HG03025 (cell line): ENCODE results near the gene ERGIC2.

Source experiments
- ATAC-seq: cut with Tn5 transposase; IDR thresholded peaks from one replicate; pipeline ENCODE4 v1.9.1; 2021; ENCODE audit warnings: mild to moderate bottlenecking, moderate library complexity; ENCODE audit not compliant: unreplicated experiment, low FRiP score

Gene ERGIC2

DNA sequence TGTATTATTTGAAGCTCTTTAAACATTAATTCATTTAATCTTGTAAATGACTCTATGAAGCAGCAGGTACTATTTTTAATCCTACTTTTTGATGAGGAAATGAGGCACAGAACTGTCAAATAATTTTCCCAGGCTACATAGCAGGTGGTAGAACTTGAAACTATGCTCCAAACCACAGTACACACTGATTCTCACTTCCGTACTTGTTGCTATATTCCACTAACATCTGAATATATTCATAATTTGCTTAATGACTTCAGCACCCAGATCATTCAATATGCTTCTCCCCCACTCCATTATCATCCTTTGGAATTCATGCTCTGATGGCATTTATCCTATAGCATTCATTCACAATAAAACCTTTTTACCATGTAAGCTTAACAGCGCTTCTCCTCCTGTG, 4.9 kb downstream of the ERGIC2 start:
- no peak for ATAC-seq

DNA sequence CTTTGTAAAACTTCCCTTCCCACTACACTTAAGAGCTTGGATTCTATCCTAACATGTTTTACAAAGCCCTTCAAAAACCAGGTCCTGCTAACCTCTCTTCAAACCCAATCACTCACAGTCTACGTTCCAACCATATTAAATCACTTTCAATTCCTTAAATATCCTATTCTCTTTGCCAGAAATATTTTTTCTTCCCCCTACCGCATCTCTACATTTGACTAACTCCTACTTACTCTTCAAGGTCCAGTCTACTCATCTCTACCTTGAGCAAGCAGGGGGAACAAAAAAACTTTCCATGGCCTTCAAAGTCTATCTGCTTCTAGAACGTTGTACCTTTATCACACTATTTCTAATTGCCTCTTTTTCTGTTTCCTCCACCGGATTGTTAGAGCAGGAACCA, 6.1 kb downstream of the ERGIC2 start:
- ATAC-seq, result no peak

DNA sequence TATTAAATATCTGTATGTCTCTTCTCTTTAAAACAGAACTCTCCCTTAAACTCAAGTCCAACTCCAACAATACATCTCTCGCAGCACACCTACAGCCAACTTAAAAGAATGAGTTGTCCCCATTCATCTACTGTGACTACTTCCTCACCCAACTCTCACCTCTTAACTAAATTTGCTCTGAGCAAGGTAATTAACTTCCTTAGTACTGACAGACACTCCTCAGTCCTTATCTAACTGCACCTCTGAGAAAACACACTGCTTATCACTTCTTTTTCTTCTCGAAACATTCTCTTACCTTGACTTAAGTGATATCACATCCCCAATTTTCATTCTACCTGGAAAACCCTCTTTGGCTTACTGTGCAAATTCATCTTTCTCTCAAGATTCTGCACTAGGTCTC, 7.0 kb downstream of the ERGIC2 start:
- ATAC-seq, result no peak

DNA sequence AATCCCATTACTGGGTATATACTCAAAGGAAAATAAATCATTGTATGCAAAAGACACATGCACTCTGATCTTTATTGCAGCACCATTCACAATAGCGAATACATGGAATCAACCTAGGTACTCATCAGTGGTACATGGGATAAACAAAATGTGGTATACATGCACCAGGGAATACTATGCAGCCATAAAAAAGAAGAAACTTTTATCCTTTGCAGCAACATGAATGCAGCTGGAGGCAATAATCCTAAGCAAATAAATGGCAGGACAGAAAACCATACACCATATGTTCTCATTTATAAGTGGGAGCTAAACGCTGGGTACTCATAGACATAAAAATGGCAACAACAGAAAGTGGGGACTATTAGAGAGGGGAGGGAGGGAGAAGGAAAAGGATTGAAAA, 15.9 kb downstream of the ERGIC2 start:
- ATAC-seq, result no peak

DNA sequence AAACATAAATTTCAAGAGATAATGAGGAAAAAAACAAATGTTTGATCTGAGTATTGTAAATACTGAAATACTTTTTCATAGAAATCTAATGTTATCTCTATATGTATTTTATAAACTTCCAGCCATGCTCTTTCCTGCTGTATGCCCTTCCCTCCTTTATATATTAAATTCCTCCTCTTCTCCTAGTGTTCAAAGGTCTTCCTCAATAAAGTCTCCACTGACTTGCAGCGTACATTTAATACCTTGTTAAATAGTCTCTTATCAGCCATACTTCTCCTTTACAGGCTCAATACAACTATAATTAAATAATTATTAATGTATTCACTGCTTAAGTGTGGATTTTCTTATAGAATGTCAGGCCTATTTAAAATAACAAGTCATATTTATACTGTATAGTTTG, 26.0 kb downstream of the ERGIC2 start:
- no peak for ATAC-seq

DNA sequence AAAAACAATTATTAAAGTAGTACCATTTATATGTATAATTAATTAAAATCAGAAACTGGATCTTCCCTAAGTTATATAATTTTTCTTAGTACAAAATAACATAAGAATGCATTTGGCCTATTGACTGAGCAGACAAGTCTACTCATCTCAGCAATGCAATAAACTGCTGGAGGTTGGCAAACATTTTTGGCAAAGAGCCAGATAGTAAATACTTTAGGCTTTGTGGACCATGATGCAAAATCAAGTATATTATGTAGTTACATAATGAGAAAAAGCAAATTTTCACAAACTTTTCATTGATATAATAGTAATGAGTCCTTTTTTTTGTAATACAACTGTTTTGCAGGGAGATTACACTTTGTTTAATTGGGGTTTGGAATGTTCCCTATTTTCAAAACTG, 30.9 kb downstream of the ERGIC2 start:
- ATAC-seq, result no peak

DNA sequence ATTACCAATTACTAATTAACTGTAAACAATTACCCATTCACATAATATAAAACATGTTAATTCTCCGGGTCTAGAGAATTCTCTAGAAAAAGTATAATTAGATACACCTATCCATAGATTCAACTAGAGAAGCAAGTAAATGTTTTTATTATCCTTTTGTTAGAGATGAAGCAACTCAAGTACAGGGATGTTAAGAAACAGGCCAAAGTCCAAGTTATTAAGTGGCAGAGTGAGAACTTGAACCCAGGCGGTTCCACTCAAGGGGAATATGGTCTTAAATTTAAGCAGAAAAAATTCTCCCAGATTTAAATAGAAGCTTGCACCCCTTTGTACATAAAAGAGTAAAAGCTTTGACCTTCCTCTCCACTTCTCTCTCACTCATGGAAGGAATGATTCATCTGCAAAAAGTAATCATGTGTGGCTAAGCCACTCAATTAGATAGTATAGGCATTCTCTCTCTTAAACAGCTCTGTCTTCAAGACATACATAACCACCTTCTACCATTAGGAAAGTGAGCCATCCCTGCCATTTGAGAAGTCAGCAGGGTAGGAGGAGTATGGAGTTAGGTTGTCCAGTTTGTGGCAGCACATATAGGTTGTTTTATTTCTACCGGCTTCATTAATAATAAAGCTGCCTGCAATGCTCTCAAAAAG, 34.1 kb downstream of the ERGIC2 start:
- ATAC-seq, result no peak

DNA sequence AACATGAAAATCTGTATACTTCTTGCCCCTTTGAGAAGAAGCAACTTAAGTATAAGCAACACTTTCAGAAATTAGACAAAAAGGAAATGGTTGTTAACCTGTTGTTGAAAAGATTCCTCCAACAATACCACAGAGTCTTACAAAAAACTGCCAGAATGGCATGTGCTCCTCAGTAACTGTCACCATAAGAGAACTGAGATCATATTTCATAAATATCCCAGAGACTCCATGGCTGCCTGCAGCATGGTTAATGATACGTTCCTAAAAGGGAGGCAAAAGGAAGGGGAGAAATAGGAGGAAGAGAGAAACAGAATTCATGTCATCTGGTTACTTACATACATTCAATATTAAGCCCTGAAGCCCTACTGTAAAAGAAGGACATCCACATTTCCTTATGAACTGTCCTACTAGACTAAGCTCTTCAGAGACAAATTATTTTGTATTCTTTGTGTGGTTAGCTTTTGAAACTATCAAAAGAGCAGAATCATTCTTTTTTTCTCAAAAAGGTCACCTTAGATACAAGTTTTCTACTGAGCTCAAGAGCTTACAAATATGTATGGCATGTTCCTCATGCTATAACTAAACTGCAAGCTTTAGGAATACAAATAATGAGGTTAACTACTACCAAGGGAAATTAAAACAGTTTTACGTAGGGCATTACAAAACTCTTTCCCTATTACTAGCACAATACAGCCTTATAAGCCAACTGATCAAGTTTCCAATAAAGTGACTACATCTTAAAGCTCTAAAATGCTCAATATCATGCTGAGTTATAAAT, 37.8 kb downstream of the ERGIC2 start:
- no peak for ATAC-seq

DNA sequence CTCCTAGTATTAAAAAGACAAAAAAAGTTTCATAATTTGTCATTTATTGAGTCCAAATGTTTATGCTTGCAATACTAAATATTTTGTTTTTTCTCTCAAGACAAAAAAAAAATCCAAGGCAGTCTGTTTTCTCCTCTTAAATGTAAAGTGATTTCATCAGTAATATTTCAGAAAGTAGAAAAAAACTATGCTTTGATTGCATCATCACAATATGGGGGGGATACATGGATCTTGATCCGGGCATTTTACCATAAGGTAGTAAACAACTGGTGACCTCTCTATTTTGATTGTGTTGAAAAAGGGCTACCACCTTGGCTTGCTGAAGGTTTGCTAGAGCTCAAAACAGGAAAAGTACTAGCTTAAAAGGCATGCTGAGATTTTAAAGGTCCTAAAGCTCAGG, 43.6 kb downstream of the ERGIC2 start:
- no peak for ATAC-seq

DNA sequence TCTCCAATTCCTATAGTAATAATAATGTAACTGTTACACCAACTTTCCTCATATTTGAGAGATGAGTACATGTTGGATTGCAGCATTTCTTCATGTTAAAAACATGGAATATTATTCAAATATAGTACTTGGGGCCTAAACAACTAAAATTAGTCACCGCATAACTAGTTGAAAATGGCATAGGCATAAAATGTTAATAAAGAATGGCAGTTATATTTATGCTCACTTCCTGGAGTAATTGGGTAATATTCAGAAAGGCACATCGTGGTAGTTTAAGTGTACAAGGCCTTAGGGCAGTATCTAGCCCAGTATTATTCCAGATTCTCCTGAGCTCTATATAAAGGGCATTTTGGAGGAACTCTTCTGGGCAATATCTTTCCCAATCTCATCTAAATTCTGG, 46.0 kb downstream of the ERGIC2 start:
- ATAC-seq, result no peak

DNA sequence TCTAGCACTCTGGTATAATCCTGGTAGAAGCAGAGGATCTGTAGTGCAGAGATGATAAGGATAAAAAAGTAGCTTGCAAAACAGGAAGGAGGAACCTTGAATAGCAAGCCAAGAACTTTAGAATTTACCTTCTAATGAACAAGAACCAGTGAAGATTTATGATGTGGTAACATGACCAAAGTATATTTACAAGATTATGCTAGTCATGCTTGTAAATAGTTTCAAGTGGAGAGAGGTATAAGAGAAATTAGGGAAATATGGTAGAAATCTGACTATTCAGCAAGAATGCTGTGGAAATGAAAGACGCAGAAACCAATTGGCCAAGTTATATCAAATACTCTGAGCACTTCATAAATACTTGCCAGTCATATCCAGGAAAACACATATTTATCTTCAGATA, 47.8 kb downstream of the ERGIC2 start:
- no peak for ATAC-seq

DNA sequence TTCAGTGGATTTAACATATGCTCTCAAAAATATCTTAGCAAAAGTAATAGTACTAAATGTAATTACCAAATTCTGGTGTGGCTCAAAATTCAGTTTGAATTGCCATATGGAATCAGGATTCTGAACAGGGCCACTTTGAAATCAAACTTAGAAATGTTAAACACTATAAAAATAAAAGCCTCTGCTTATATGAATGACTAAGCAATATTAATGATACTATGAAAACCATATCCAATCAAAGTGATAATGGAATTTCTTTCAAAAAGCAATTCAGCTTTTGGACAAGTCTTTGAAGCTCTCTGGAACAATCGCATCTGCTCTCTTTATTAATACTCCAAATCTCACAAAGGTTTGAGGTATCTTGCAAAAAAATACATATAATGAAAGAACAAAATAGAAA, 51.6 kb downstream of the ERGIC2 start:
- no peak for ATAC-seq

DNA sequence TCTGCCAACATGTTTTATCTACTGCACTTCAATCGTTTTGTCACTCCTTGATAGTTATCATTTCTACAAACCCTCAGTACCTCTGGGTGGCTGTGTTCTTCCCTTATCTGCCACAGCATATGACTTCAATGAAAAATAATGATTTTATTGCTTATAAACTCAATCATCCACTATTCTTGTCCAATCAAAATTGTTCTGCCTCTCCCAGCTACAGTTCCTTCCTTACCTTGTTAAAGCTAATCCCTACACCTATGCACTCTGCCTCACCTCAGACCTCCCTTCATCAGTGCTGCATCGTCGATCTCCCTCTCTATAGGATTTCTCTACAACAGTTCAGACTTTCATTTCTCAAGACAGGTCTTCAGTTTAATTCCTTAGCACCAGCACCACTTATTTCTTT, 58.8 kb downstream of the ERGIC2 start:
- no peak for ATAC-seq

DNA sequence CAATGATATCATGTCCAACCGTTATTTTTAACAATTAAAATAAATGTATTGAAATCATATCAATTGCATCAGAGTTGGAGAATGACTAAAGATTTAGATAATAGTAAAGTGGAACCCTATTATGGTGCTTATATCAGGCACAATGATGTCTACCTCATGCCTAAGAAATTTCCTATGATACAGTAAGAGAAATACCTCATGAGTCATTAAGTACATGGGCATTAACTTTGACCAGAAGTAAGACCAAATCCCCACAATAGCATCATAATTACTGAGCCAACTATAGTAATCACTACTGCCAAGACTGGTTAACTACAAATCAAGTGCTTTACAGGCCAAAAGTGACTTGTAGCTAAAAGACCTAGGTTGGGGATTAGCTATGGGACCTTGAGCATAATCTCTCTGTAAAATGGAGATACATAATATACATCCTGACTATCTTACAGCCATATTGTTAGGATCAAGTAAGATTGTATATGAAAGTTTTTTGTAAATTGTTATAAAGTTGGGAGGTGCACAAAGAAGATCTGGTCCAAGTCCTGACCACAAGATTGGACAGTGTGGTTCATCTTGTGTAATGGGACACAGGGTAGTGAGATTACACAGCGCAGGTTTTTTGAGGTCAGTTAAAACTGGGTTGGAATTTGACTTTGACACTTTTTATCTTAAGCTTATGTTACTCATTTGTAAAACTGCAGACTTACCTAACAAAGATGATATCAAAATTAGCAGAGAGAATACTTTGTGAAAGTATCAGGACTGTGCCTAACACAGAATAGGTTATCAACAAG, 60.5 kb downstream of the ERGIC2 start:
- no peak for ATAC-seq

DNA sequence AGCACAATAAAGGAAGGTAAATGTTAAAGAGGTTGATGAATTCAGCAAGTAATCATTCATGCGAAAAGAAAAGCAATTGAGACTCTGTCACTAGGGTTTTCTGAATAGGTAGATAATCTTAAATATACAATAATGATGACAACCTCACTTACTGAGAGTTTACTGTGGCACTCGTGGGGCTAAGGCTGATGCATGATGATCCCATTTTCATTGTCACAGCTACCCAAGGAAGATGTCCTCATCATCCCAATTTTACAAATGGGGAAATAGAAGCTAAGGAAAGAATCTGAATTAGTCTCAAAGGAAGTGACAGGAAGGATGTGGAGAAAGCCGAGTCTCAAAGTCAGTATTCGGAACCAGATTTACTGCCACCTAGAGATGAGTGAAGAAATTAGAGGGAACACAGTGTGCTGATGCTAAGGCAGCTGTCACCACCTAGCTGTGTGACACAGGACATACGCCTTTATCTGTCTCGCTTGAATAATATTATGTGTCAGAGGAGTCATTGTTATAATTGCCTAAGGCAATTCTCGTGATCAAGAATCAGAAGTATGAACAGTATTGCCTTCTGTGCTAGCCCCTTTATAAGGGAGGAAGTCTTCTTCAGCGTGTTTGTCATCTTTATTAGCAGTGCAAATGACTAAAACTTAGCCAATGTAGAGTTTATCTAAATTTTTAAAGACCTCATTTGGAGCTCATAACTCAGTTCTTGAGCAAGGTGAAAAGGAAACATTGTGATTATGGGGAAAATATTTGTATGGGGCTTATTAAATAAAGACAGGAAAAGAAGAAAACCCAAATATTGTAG, 63.2 kb downstream of the ERGIC2 start:
- ATAC-seq, result peak; percentile 92

DNA sequence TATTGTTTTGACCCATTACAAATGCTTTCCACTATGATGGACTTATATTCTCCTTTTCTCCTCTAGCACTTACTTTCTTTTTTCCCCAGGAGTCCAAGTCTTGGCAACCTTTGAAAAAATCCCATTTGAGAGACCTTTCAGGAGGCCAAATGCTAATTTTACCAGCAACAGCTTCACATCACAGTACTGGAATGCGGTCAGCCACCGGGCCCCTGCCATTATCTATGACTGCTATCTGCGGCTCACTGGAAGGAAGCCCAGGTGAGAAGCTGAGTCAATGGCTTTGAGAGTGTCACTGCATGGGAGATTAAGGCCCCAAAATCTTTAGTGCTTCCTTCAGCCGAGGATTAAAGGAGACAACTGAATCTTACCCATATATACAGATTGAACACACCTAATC, 64.2 kb downstream of the ERGIC2 start:
- no peak for ATAC-seq

DNA sequence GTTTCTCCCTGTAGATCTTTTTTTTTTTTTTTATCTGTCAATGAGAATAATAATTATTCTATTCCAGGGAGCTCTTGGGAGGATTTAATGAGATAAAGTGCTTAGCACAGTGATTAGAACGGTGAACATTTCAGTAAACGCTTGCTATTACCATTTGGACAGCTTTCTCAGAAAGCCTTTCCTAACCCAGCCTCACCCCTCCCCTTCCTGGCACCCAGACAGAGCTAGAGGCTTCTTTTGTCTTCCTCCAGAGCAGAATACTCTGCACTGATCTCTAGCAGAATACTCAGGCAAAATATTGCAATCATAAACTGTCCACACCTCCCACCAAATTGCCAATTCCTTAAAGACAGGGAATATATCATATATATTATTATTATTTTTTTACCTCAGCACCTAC, 66.6 kb downstream of the ERGIC2 start:
- ATAC-seq, result no peak

DNA sequence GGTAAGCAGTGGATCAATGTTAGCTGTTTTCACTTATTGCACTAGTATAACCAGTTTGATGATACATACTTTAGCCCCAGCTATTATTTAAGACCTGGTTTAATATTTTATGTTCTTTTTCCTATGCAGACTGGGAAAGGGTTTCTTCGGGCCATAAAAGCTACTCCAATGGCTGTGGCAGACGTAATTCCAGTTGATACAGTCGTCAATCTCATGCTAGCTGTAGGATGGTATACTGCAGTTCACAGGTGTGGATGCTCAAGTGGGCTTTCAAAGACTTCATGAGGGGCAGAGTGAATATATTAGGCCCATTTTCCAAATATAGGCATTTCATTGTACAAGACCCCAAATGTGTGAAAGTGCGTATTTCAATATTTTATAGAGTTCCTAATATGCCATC, 70.1 kb downstream of the ERGIC2 start:
- ATAC-seq, result no peak

DNA sequence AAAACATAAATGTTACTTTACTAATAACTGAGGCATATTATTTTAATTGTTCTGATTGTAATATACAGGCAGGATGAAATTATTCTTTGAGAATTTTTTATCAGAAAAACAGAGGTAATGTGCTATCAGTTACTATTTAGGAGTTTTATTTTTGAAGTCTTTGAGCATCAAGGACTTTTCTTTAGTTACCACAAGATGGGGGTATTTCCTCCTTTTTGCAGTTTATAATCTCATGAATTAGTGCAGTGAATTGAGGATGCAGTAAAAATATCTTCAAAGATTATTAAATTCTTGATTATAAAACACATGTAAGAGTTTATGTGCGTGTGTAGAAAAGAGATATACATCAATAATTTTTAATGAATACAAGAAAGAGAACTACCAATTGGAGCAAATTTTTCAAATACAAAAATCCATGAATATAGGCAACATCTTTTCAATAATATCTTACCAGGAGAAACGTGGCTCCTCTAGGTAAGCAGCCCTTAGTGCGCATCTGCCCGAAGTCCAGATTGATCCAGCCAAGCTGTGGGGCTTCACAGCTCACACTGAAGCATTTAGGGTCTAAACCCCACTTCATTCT, 71.6 kb downstream of the ERGIC2 start:
- no peak for ATAC-seq

DNA sequence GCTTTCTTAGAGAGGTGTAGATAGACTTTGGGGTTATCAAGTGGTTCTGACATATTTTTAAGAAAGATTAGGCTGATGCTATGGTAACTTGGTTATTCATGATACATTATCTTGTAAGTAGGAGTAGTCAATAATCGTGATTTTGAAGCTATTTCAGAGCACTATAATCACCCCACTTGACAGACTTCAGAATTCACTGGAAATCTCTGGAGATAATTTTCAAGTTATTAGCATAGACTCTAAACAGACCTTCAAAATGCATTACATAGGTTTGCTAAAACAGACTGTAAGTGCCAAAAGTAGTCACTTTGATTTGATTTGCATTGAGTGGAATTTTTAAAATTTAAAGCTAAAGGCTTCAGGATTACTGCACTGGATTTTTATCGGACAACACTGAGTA, 74.3 kb downstream of the ERGIC2 start:
- ATAC-seq, result no peak
